DND-41 (cell line): Measurements from ENCODE around the gene OCA2.

Experiments
- CTCF ChIP-seq: IDR thresholded peaks from 2 replicates; pipeline ENCODE4 v1.5.1; 2012; ENCODE audit warnings: borderline replicate concordance, low read length, moderate library complexity, mild to moderate bottlenecking; ENCODE audit not compliant: poor library complexity, severe bottlenecking; ENCODE audit errors: extremely low read depth
- EZH2 ChIP-seq: IDR thresholded peaks from 3 replicates; pipeline ENCODE4 v1.6.1; 2012; ENCODE audit warnings: borderline replicate concordance, low read depth, mild to moderate bottlenecking, moderate library complexity, low read length, inconsistent platforms; ENCODE audit not compliant: severe bottlenecking

GRCh38 chr15:28023933-28024888 lies 74.9 kb downstream of the OCA2 start:
- TF ChIP-seq CTCF (no peak), EZH2 (no peak)
